Choroid plexus epithelial cell (primary cell): Measurements from ENCODE around the gene TECPR1.

Source experiments
- DNase-seq: peaks from one replicate; pipeline ENCODE4 v3.0.0-alpha.2; 2010; ENCODE audit warnings: low read depth
- H3K4me3 ChIP-seq: 2 replicates; pipeline ENCODE4 v1.5.1; 2011; ENCODE audit warnings: low read depth, mild to moderate bottlenecking, control low read depth, low read length, moderate library complexity
- CTCF ChIP-seq: conservative IDR thresholded peaks from 2 replicates; pipeline ENCODE4 v1.5.1; 2011; ENCODE audit warnings: low read depth, mild to moderate bottlenecking, control low read depth, inconsistent platforms, low read length, moderate library complexity

TECPR1 gene

GRCh38 chr7:98282703-98283102 is 30.7 kb upstream of the TECPR1 start:
- peak overlapping the region; percentile 86 for H3K4me3 ChIP-seq
- TF ChIP-seq CTCF, result no peak
- peak; percentile 28 for DNase-seq

DNA sequence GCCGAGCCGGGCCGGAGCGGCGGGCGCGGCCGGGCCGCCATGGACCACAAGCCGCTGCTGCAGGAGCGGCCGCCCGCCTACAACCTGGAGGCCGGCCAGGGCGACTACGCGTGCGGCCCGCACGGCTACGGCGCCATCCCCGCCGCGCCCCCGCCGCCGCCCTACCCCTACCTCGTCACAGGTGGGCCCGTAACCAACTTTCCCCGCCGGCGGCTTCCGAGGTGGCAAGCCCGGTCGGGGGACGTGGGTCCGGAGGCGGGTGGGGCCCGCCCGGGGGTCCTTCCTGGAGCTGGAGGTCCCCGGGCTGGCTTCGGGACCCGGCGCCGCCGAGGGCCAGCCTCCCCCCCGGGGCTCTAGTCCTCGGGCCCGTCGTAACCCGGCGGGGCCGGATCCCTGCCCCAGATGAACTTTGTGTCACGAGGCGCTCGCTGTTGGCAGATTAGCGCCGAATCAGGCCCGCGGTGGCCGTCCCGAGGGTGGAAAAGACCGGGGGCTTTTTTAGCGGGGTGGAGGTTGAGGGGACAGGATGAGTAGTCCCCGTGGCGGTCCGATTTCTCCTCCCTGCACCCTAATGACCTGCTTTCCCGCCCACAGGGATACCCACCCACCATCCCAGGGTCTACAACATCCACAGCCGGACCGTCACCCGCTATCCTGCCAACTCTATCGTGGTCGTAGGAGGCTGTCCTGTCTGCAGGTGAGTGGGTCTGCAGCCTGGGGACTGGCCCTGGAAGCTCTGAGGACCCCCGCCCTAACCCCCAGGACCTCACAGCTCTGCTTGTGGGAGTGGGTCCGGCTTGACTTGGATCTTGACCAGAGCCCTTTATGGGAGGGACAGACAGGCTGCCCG is 29.9 kb upstream of the TECPR1 start:
- H3K4me3 ChIP-seq, result peak overlapping the region; percentile 86
- no peak for DNase-seq
- TF ChIP-seq CTCF, result no peak

DNA sequence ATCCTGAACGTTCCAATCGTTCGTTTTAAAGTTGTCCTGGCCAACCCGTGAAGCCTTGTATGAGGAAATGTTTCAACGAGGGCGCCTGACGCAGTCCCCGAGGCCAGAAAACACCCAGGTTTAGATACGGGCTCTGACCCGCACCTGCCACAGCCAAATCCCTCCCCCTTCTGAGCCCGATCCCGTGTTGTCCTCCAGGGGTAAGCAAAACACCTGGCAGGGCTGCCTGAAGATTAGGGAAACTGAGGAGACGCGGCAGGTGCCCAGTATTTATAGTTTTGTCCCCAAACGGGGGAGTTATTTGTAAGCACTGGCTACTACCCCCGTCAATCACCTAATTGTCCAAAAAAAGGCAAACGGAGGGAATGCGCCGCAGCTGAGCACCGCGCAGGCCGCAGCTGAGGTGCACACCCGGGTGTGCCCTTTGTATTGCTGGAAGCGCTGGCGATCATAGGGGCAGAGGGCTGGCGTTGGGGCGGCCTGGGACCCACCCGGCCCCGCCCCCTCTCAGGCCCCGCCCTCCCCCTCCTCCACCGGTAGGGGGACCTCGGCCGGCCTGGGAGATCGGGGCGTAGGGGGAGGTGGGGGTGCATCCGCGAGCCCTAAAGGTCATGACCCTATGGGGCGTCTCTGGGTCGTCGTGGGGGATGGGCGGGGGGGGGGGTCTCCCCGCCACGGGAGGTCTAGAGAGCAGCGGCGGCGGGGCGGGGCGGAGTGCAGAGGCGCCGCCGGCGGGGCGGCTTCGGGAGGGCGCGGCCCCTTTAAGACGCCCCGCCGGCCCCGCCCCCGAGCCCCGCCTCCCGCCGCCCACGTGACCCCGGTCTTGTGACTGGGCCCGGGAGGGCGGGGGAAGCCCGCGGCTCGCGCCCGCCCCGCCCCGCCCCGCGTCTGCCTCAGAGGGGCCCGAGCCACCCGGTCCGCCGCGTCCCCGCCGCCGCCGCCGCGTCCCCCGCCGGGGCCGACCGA is 29.0 kb upstream of the TECPR1 start, which contains the start of gene BRI3:
BRI3 (plus strand) TSS at position 896 of the 966 bp plus-strand sequence. CDS start 110 bp downstream, outside the sequence.
- DNase-seq, result peak; percentile 89
- TF ChIP-seq CTCF, result no peak
- H3K4me3 ChIP-seq, result peak within 1 kb of the TSS; percentile 86

- DNase-seq, result no peak
- no peak for TF ChIP-seq CTCF
- no peak overlapping the region for H3K4me3 ChIP-seq
Measured at GRCh38 chr7:98280296-98280695, 28.3 kb upstream of the TECPR1 start.

GRCh38 chr7:98278936-98279335 is 26.9 kb upstream of the TECPR1 start:
- no peak overlapping the region for H3K4me3 ChIP-seq
- no peak for TF ChIP-seq CTCF
- no peak for DNase-seq

DNA sequence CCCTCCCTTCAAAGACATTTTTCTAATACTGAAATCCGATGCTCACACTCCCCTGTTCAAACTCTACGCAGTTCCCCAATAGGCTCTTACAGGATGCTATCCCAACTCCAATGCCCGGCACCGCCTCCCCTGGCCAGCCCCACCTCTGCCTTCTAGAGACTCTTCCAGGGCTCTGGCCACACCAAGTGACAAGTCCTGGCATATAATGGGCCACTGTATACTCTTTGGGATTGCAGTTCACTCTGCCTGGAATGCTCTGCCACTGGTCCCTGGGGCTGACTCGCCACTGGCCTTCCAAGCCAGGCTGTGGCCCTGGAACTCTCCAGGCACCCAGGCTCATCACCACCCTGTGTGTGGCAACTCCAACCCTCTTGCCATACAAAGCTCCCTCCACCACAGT is 26.4 kb upstream of the TECPR1 start:
- no peak for TF ChIP-seq CTCF

More for the DNA sequence above, 26.4 kb upstream of the TECPR1 start:
- DNase-seq, result no peak
- H3K4me3 ChIP-seq, result no peak overlapping the region
